HepG2 (cell line): ENCODE data around the gene SERPINA9. TPM values are rescaled to one million over a fixed set of nuclear protein-coding genes. Genes with fewer than 3 reads are reported as not detected.

Experiments
- AKNA ChIP-seq: sonication (generic); formaldehyde crosslinking; IDR thresholded peaks from 2 replicates; pipeline ENCODE4 v1.4.0; 2020; ENCODE audit warnings: missing genetic modification reagents, borderline replicate concordance
- ATM ChIP-seq: fragments of 450-650 bp; IDR thresholded peaks from 2 replicates; pipeline ENCODE4 v1.7.1; 2017; ENCODE audit warnings: mild to moderate bottlenecking, borderline replicate concordance
- GATAD1 ChIP-seq: IDR thresholded peaks from 2 replicates; pipeline ENCODE4 v1.6.1; 2016; ENCODE audit warnings: missing genetic modification reagents, missing compliant biosample characterization
- GZF1 ChIP-seq: sonication (generic); formaldehyde crosslinking; IDR thresholded peaks from 2 replicates; pipeline ENCODE4 v1.5.1; 2020; ENCODE audit warnings: mild to moderate bottlenecking, missing genetic modification reagents
- MED13 ChIP-seq: sonication (generic); formaldehyde crosslinking; IDR thresholded peaks from 2 replicates; pipeline ENCODE4 v1.5.0; 2020; ENCODE audit warnings: missing genetic modification reagents
- NKX3-1 ChIP-seq: sonication (generic); formaldehyde crosslinking; IDR thresholded peaks from 2 replicates; pipeline ENCODE4 v1.5.0; 2020; ENCODE audit warnings: missing genetic modification reagents
- PHF8 ChIP-seq: sonication (generic); formaldehyde crosslinking; IDR thresholded peaks from 2 replicates; pipeline ENCODE4 v1.5.0; 2020; ENCODE audit warnings: missing genetic modification reagents
- POLR2A ChIP-seq, 2 experiments: IDR thresholded peaks; 2 replicates each; pipeline ENCODE4 v1.6.1; 2011; ENCODE audit warnings: low read depth in 2 of 2, low read length in 2 of 2, mild to moderate bottlenecking in 1 of 2, moderate library complexity in 1 of 2; ENCODE audit not compliant: insufficient read depth in 1 of 2
- SMARCE1 ChIP-seq: fragments of 450-650 bp; IDR thresholded peaks from 2 replicates; pipeline ENCODE4 v1.6.1; 2017; ENCODE audit warnings: borderline replicate concordance
- STAG1 ChIP-seq: sonication (generic); formaldehyde crosslinking; IDR thresholded peaks from 2 replicates; pipeline ENCODE4 v1.4.0; 2020; ENCODE audit warnings: missing genetic modification reagents
- YEATS2 ChIP-seq: sonication (generic); formaldehyde crosslinking; IDR thresholded peaks from 2 replicates; pipeline ENCODE4 v1.4.0; 2020; ENCODE audit warnings: missing genetic modification reagents, borderline replicate concordance
- ZNF430 ChIP-seq: sonication (generic); formaldehyde crosslinking; IDR thresholded peaks from 2 replicates; pipeline ENCODE4 v1.9.0; 2021; ENCODE audit warnings: mild to moderate bottlenecking, missing genetic modification reagents
- ZNF564 ChIP-seq: sonication (generic); formaldehyde crosslinking; IDR thresholded peaks from 2 replicates; pipeline ENCODE4 v1.8.1; 2023; ENCODE audit warnings: mild to moderate bottlenecking, missing genetic modification reagents
- ZNF703 ChIP-seq: sonication (generic); formaldehyde crosslinking; IDR thresholded peaks from 2 replicates; pipeline ENCODE4 v1.5.1; 2020; ENCODE audit warnings: missing genetic modification reagents, mild to moderate bottlenecking, moderate library complexity, borderline replicate concordance
- ZNF720 ChIP-seq: sonication (generic); formaldehyde crosslinking; IDR thresholded peaks from 2 replicates; pipeline ENCODE4 v1.4.0; 2020; ENCODE audit warnings: missing genetic modification reagents
- ZNF781 ChIP-seq: sonication (generic); formaldehyde crosslinking; IDR thresholded peaks from 2 replicates; pipeline ENCODE4 v1.5.1; 2020; ENCODE audit warnings: borderline replicate concordance, mild to moderate bottlenecking, missing genetic modification reagents; ENCODE audit errors: not compliant biosample characterization
- ZNF878 ChIP-seq: sonication (generic); formaldehyde crosslinking; IDR thresholded peaks from 2 replicates; pipeline ENCODE4 v1.8.1; 2023; ENCODE audit warnings: mild to moderate bottlenecking, missing genetic modification reagents, moderate library complexity
- polyA plus RNA-seq, 8 experiments: library from polyadenylated mRNA; depleted of rRNA in 3 of 8; stranded (reverse) in 7 of 8; unstranded in 1 of 8; fragments of >200 nt; fragmentation: Illumina TruSeq in 4 of 8; extraction: Trizol in 4 of 8; gene quantifications; 2 replicates each; pipeline versions ENCODE4 v1.2.1 to v1.2.3, GENCODE V29; 2011 to 2016; ENCODE audit warnings: low read depth in 4 of 8, missing spikeins in 1 of 8, mixed read lengths in 1 of 8; ENCODE audit not compliant: insufficient read depth in 1 of 8
- total RNA-seq, 5 experiments: library from RNA; depleted of rRNA; stranded (reverse); fragments of >200 nt; fragmentation: Illumina TruSeq; extraction: Trizol; gene quantifications; 2 replicates each; pipeline ENCODE4 v1.2.3, GENCODE V29; 2016; ENCODE audit warnings: low read depth in 1 of 5
- TF ChIP-seq, protein P1 (sequence below): sonication (generic); formaldehyde crosslinking; IDR thresholded peaks from 2 replicates; pipeline ENCODE4 v1.4.0; 2020; ENCODE audit warnings: missing genetic modification reagents
- TF ChIP-seq, protein P2 (sequence below), 2 experiments: sonication (generic) in 1 of 2; formaldehyde crosslinking in 1 of 2; IDR thresholded peaks; 2 replicates each; pipeline versions ENCODE4 v1.4.0 to v1.6.1; 2016 to 2020; ENCODE audit warnings: borderline replicate concordance in 1 of 2, low read depth in 1 of 2, mild to moderate bottlenecking in 1 of 2, missing genetic modification reagents in 1 of 2

Gene SERPINA9
- total and polyA plus RNA-seq, 2 of the 13 experiments (the other 11 are each of a cell fraction or from before 2014, with no cell fraction given) = 0.21 TPM; not detected in 1

DNA sequence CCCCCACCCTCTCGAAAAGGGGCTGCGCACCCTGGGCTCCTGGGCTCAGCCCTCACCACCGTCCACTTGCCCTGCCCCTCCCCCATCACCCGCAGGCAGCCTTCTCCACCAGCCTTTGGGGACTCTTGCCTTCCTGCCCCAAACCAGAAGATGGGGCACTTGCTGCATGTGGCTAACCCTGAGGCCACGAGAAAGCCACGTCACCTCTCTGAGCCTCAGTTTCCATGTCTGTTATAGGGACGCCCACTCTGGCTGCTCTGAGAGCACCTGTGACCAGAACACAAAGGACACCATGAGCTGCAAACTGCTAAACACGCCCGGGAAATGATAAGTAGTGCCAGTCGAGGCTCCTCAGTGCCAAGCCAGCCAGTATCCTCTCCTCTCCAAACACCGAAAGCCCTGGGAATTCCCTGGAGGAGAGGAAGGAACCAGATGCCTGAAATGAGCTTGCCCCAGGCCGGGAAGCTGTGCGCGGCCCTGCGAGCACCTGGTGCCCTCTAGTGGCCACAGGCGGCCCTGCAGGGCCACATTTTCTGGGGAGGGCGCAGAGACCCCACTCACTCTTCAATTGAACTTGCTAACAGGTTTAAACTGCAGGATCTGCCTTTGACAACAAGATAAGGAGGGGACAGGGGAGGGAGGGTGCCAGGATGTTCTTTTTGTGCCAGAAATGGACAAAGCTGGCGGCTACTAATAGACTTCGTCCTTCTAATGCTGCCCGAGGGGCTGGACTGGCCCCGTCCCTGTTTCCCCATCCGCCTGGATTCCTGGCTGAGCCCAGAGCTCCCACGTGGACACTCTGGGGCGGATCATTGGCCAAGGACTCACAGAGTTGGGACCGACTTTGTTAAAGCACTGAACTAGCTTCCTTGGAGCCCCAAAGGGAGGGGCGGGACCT is 10.2 kb upstream of the SERPINA9 start (continued):
- TF ChIP-seq, protein P1, sequence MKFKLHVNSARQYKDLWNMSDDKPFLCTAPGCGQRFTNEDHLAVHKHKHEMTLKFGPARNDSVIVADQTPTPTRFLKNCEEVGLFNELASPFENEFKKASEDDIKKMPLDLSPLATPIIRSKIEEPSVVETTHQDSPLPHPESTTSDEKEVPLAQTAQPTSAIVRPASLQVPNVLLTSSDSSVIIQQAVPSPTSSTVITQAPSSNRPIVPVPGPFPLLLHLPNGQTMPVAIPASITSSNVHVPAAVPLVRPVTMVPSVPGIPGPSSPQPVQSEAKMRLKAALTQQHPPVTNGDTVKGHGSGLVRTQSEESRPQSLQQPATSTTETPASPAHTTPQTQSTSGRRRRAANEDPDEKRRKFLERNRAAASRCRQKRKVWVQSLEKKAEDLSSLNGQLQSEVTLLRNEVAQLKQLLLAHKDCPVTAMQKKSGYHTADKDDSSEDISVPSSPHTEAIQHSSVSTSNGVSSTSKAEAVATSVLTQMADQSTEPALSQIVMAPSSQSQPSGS (CRISPR knock-in tag) = 0 out of 2 replicates have a peak, but pooled peaks have one; percentile 46
- TF ChIP-seq GATAD1 = no peak
- TF ChIP-seq ZNF430 (CRISPR knock-in tag) = peak; percentile 1; the same call in 1 of the 2 replicates
- TF ChIP-seq, protein P2, sequence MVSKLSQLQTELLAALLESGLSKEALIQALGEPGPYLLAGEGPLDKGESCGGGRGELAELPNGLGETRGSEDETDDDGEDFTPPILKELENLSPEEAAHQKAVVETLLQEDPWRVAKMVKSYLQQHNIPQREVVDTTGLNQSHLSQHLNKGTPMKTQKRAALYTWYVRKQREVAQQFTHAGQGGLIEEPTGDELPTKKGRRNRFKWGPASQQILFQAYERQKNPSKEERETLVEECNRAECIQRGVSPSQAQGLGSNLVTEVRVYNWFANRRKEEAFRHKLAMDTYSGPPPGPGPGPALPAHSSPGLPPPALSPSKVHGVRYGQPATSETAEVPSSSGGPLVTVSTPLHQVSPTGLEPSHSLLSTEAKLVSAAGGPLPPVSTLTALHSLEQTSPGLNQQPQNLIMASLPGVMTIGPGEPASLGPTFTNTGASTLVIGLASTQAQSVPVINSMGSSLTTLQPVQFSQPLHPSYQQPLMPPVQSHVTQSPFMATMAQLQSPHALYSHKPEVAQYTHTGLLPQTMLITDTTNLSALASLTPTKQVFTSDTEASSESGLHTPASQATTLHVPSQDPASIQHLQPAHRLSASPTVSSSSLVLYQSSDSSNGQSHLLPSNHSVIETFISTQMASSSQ (IDR thresholded peaks at IDR 0.05; ENCODE audit: low read depth) = no peak
- TF ChIP-seq, protein P2 (CRISPR knock-in tag; IDR thresholded peaks at IDR 0.05; ENCODE audit: borderline replicate concordance) = no peak; the same call in 1 of the 2 replicates
- no peak for TF ChIP-seq GZF1 (CRISPR knock-in tag)
- no peak for TF ChIP-seq ZNF720 (CRISPR knock-in tag)
- TF ChIP-seq POLR2A (IDR thresholded peaks at IDR 0.05; ENCODE audit: insufficient read depth in 1 of 2, low read depth in 2 of 2, low read length in 2 of 2) = no peak
- TF ChIP-seq ZNF781 (CRISPR knock-in tag) = no peak
- TF ChIP-seq NKX3-1 (CRISPR knock-in tag) = no peak
- TF ChIP-seq YEATS2 (CRISPR knock-in tag) = no peak
- TF ChIP-seq ZNF564 (CRISPR knock-in tag) = no peak
- 0 out of 2 replicates have a peak, but pooled peaks have one; percentile 28 for TF ChIP-seq MED13
- TF ChIP-seq AKNA (CRISPR knock-in tag) = no peak
- TF ChIP-seq ATM = no peak
- no peak for TF ChIP-seq ZNF703 (CRISPR knock-in tag)
- peak; percentile 14; the same call in 1 of the 2 replicates for TF ChIP-seq PHF8 (CRISPR knock-in tag)
- no peak for TF ChIP-seq ZNF878 (CRISPR knock-in tag)
- TF ChIP-seq STAG1 = peak; percentile 97
- no peak for TF ChIP-seq SMARCE1
